ENCODE results near the gene SLC8A1. TPM values are rescaled to one million over a fixed set of nuclear protein-coding genes. Genes with fewer than 3 reads are reported as not detected.

Gene SLC8A1
- total and polyA plus RNA-seq, 2 donors (not counting 1 experiment from before 2014, with no cell fraction given) = 17.4 to 109 TPM

GRCh38 chr2:40181855-40182254 is 270.0 kb downstream of the SLC8A1 start:
- Histone ChIP-seq H3K4me3 (replicated peaks in 1 of 4; ENCODE audit: control extremely low read depth in 1 of 4, insufficient read depth in 1 of 4, low read depth in 3 of 4, low read length in 4 of 4) (no peak overlapping the region), H3K4me2 (ENCODE audit: extremely low read depth, insufficient read depth, low read length) (no peak overlapping the region), H4K20me1 (ENCODE audit: control insufficient read depth, extremely low read depth, insufficient read depth, low read length) (no peaks in the 10 kb centered on the region)

GRCh38 chr2:40179801-40180200 is 272.1 kb downstream of the SLC8A1 start:
- DNase-seq (ENCODE audit: low read depth in 2 of 2) = no peak
- H3K9ac ChIP-seq (ENCODE audit: insufficient read depth, low read length) = no peak overlapping the region
- H4K20me1 ChIP-seq (ENCODE audit: control insufficient read depth, extremely low read depth, insufficient read depth, low read length) = no peaks in the 10 kb centered on the region
- no peak overlapping the region for H3K27ac ChIP-seq (ENCODE audit: insufficient read depth, low read length)
- H3K4me1 ChIP-seq (ENCODE audit: control insufficient read depth, extremely low read depth, insufficient read depth, low read length) = no peaks in the 10 kb centered on the region
- H3K79me2 ChIP-seq (ENCODE audit: control insufficient read depth, insufficient read depth, low read length) = no peaks in the 10 kb centered on the region
- no peaks in the 10 kb centered on the region for H3K9me3 ChIP-seq (ENCODE audit: control insufficient read depth, insufficient read depth, low read depth, low read length)
- H2AFZ ChIP-seq (ENCODE audit: low read length) = no peak overlapping the region
- no peak overlapping the region for H3K4me3 ChIP-seq (replicated peaks in 1 of 4; ENCODE audit: control extremely low read depth in 1 of 4, insufficient read depth in 1 of 4, low read depth in 3 of 4, low read length in 4 of 4)
- TF ChIP-seq, protein P1, sequence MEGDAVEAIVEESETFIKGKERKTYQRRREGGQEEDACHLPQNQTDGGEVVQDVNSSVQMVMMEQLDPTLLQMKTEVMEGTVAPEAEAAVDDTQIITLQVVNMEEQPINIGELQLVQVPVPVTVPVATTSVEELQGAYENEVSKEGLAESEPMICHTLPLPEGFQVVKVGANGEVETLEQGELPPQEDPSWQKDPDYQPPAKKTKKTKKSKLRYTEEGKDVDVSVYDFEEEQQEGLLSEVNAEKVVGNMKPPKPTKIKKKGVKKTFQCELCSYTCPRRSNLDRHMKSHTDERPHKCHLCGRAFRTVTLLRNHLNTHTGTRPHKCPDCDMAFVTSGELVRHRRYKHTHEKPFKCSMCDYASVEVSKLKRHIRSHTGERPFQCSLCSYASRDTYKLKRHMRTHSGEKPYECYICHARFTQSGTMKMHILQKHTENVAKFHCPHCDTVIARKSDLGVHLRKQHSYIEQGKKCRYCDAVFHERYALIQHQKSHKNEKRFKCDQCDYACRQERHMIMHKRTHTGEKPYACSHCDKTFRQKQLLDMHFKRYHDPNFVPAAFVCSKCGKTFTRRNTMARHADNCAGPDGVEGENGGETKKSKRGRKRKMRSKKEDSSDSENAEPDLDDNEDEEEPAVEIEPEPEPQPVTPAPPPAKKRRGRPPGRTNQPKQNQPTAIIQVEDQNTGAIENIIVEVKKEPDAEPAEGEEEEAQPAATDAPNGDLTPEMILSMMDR (conservative IDR thresholded peaks at IDR 0.05 in 1 of 2, IDR thresholded peaks at IDR 0.05 in 1 of 2; ENCODE audit: low read depth in 1 of 2, low read length in 2 of 2) = no peak
- no peak for TF ChIP-seq EZH2 (IDR thresholded peaks at IDR 0.05; ENCODE audit: low read length, missing control alignments)
- H3K27me3 ChIP-seq (ENCODE audit: control insufficient read depth, insufficient read depth, low read length) = no peaks in the 10 kb centered on the region
- H3K4me2 ChIP-seq (ENCODE audit: extremely low read depth, insufficient read depth, low read length) = no peak overlapping the region
- no peaks in the 10 kb centered on the region for H3K36me3 ChIP-seq (ENCODE audit: control insufficient read depth, insufficient read depth, low read length)

More at GRCh38 chr2:40181855-40182254, 270.0 kb downstream of the SLC8A1 start:
- Histone ChIP-seq H3K9me3 (ENCODE audit: control insufficient read depth, insufficient read depth, low read depth, low read length) (no peaks in the 10 kb centered on the region), H3K27me3 (ENCODE audit: control insufficient read depth, insufficient read depth, low read length) (no peaks in the 10 kb centered on the region), H3K4me1 (ENCODE audit: control insufficient read depth, extremely low read depth, insufficient read depth, low read length) (no peaks in the 10 kb centered on the region), H3K27ac (ENCODE audit: insufficient read depth, low read length) (no peak overlapping the region), H2AFZ (ENCODE audit: low read length) (no peak overlapping the region), H3K9ac (ENCODE audit: insufficient read depth, low read length) (no peak overlapping the region), H3K79me2 (ENCODE audit: control insufficient read depth, insufficient read depth, low read length) (no peaks in the 10 kb centered on the region), H3K36me3 (ENCODE audit: control insufficient read depth, insufficient read depth, low read length) (no peaks in the 10 kb centered on the region)
- TF ChIP-seq, protein P1 (conservative IDR thresholded peaks at IDR 0.05 in 1 of 2, IDR thresholded peaks at IDR 0.05 in 1 of 2; ENCODE audit: low read depth in 1 of 2, low read length in 2 of 2) = no peak
- TF ChIP-seq EZH2 (IDR thresholded peaks at IDR 0.05; ENCODE audit: low read length, missing control alignments) = no peak
- DNase-seq (ENCODE audit: low read depth in 2 of 2) = no peak

DNA sequence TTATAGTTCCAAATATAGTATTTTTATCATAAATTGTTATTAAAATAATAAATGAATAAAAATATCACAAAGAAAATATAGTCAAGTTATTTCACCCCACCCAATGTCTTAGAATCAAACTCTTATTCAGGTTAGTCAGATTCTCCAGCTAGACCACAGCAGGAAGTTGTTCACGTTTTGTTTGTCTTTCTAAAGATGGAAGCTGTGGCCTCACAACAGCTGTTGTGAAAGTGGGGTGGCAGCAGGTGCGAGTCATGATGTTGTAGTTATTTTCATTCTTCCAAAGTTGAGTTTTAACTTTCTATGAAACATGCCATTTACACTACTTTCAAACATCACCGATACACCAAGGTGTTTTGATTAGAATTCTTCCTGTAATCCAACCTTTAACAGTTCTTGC is 272.9 kb downstream of the SLC8A1 start:
- Histone ChIP-seq H2AFZ (ENCODE audit: low read length) (no peak overlapping the region), H3K9me3 (ENCODE audit: control insufficient read depth, insufficient read depth, low read depth, low read length) (no peaks in the 10 kb centered on the region), H3K9ac (ENCODE audit: insufficient read depth, low read length) (no peak overlapping the region), H3K27ac (ENCODE audit: insufficient read depth, low read length) (no peak overlapping the region), H3K4me3 (replicated peaks in 1 of 4; ENCODE audit: control extremely low read depth in 1 of 4, insufficient read depth in 1 of 4, low read depth in 3 of 4, low read length in 4 of 4) (no peak overlapping the region), H3K4me2 (ENCODE audit: extremely low read depth, insufficient read depth, low read length) (no peak overlapping the region), H3K4me1 (ENCODE audit: control insufficient read depth, extremely low read depth, insufficient read depth, low read length) (no peaks in the 10 kb centered on the region), H4K20me1 (ENCODE audit: control insufficient read depth, extremely low read depth, insufficient read depth, low read length) (no peaks in the 10 kb centered on the region), H3K36me3 (ENCODE audit: control insufficient read depth, insufficient read depth, low read length) (no peaks in the 10 kb centered on the region), H3K79me2 (ENCODE audit: control insufficient read depth, insufficient read depth, low read length) (no peaks in the 10 kb centered on the region), H3K27me3 (ENCODE audit: control insufficient read depth, insufficient read depth, low read length) (no peaks in the 10 kb centered on the region)
- no peak for TF ChIP-seq EZH2 (IDR thresholded peaks at IDR 0.05; ENCODE audit: low read length, missing control alignments)
- TF ChIP-seq, protein P1 (conservative IDR thresholded peaks at IDR 0.05 in 1 of 2, IDR thresholded peaks at IDR 0.05 in 1 of 2; ENCODE audit: low read depth in 1 of 2, low read length in 2 of 2) = no peak
- DNase-seq (ENCODE audit: low read depth in 2 of 2) = peak in 1 of 2 donors; percentile 19
